ENCODE data around the gene LRRTM4. TPM values are rescaled to one million over a fixed set of nuclear protein-coding genes. Genes with fewer than 3 reads are reported as not detected.

Gene LRRTM4
- total and polyA plus RNA-seq, 10 of the 15 experiments (the other 5 are each of a cell fraction or from before 2014, with no cell fraction given), result 0.01 to 1.0 TPM; not detected in 8

- TF ChIP-seq, protein P1, sequence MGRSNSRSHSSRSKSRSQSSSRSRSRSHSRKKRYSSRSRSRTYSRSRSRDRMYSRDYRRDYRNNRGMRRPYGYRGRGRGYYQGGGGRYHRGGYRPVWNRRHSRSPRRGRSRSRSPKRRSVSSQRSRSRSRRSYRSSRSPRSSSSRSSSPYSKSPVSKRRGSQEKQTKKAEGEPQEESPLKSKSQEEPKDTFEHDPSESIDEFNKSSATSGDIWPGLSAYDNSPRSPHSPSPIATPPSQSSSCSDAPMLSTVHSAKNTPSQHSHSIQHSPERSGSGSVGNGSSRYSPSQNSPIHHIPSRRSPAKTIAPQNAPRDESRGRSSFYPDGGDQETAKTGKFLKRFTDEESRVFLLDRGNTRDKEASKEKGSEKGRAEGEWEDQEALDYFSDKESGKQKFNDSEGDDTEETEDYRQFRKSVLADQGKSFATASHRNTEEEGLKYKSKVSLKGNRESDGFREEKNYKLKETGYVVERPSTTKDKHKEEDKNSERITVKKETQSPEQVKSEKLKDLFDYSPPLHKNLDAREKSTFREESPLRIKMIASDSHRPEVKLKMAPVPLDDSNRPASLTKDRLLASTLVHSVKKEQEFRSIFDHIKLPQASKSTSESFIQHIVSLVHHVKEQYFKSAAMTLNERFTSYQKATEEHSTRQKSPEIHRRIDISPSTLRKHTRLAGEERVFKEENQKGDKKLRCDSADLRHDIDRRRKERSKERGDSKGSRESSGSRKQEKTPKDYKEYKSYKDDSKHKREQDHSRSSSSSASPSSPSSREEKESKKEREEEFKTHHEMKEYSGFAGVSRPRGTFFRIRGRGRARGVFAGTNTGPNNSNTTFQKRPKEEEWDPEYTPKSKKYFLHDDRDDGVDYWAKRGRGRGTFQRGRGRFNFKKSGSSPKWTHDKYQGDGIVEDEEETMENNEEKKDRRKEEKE (IDR thresholded peaks at IDR 0.05), result no peak
- TF ChIP-seq, protein P2, sequence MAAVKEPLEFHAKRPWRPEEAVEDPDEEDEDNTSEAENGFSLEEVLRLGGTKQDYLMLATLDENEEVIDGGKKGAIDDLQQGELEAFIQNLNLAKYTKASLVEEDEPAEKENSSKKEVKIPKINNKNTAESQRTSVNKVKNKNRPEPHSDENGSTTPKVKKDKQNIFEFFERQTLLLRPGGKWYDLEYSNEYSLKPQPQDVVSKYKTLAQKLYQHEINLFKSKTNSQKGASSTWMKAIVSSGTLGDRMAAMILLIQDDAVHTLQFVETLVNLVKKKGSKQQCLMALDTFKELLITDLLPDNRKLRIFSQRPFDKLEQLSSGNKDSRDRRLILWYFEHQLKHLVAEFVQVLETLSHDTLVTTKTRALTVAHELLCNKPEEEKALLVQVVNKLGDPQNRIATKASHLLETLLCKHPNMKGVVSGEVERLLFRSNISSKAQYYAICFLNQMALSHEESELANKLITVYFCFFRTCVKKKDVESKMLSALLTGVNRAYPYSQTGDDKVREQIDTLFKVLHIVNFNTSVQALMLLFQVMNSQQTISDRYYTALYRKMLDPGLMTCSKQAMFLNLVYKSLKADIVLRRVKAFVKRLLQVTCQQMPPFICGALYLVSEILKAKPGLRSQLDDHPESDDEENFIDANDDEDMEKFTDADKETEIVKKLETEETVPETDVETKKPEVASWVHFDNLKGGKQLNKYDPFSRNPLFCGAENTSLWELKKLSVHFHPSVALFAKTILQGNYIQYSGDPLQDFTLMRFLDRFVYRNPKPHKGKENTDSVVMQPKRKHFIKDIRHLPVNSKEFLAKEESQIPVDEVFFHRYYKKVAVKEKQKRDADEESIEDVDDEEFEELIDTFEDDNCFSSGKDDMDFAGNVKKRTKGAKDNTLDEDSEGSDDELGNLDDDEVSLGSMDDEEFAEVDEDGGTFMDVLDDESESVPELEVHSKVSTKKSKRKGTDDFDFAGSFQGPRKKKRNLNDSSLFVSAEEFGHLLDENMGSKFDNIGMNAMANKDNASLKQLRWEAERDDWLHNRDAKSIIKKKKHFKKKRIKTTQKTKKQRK (IDR thresholded peaks at IDR 0.05; ENCODE audit: low read depth, low read length), result no peak
- TF ChIP-seq, protein P3, sequence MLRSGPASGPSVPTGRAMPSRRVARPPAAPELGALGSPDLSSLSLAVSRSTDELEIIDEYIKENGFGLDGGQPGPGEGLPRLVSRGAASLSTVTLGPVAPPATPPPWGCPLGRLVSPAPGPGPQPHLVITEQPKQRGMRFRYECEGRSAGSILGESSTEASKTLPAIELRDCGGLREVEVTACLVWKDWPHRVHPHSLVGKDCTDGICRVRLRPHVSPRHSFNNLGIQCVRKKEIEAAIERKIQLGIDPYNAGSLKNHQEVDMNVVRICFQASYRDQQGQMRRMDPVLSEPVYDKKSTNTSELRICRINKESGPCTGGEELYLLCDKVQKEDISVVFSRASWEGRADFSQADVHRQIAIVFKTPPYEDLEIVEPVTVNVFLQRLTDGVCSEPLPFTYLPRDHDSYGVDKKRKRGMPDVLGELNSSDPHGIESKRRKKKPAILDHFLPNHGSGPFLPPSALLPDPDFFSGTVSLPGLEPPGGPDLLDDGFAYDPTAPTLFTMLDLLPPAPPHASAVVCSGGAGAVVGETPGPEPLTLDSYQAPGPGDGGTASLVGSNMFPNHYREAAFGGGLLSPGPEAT (IDR thresholded peaks at IDR 0.05; ENCODE audit: low read depth), result no peak
- TF ChIP-seq HDAC6 (IDR thresholded peaks at IDR 0.05; ENCODE audit: unreplicated experiment) (no peak), FOXK2 (IDR thresholded peaks at IDR 0.05) (no peak), NFYB (IDR thresholded peaks at IDR 0.05; ENCODE audit: insufficient read depth, low read depth, low read length) (no peak), TBL1XR1 (IDR thresholded peaks at IDR 0.05; ENCODE audit: low read depth, low read length) (no peak)
- TF ChIP-seq, protein P4, sequence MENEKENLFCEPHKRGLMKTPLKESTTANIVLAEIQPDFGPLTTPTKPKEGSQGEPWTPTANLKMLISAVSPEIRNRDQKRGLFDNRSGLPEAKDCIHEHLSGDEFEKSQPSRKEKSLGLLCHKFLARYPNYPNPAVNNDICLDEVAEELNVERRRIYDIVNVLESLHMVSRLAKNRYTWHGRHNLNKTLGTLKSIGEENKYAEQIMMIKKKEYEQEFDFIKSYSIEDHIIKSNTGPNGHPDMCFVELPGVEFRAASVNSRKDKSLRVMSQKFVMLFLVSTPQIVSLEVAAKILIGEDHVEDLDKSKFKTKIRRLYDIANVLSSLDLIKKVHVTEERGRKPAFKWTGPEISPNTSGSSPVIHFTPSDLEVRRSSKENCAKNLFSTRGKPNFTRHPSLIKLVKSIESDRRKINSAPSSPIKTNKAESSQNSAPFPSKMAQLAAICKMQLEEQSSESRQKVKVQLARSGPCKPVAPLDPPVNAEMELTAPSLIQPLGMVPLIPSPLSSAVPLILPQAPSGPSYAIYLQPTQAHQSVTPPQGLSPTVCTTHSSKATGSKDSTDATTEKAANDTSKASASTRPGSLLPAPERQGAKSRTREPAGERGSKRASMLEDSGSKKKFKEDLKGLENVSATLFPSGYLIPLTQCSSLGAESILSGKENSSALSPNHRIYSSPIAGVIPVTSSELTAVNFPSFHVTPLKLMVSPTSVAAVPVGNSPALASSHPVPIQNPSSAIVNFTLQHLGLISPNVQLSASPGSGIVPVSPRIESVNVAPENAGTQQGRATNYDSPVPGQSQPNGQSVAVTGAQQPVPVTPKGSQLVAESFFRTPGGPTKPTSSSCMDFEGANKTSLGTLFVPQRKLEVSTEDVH (IDR thresholded peaks at IDR 0.05; ENCODE audit: low read depth, partially characterized antibody), result no peak
Observed at GRCh38 chr2:76812156-76812555, 710.0 kb downstream of the LRRTM4 start (continued).

Measured in GM12878 (cell line).